ENCODE data around the gene LONP2. TPM values are rescaled to one million over a fixed set of nuclear protein-coding genes. Genes with fewer than 3 reads are reported as not detected.
A peak's percentile ranks its signal among the peaks of the same experiment; 100 is the strongest.

LONP2 gene
- total and polyA plus RNA-seq, 10 of the 15 experiments (the other 5 are each of a cell fraction or from before 2014, with no cell fraction given), result 8.3 to 48.0 (median 34.8) TPM

- TF ChIP-seq PKNOX1 (IDR thresholded peaks at IDR 0.05) (no peak), MYB (IDR thresholded peaks at IDR 0.05; ENCODE audit: borderline replicate concordance, low read depth, low read length) (no peak), ZBTB4 (CRISPR knock-in tag; IDR thresholded peaks at IDR 0.05) (no peak)
Observed at GRCh38 chr16:48204825-48205151, 39.3 kb upstream of the LONP2 start (continued).

GRCh38 chr16:48206594-48207242 is 37.4 kb upstream of the LONP2 start:
- FAIRE-seq, result no peak
- RAD21 ChIA-PET (ENCODE audit: unreplicated experiment), result no interaction called here
- no peaks in the 10 kb centered on the region for H3K79me2 ChIP-seq (ENCODE audit: control insufficient read depth, insufficient read depth, low read length)

More at GRCh38 chr16:48206594-48207242, 37.4 kb upstream of the LONP2 start:
- POLR2A ChIA-PET, result interaction anchor here (0.6 to 0.7 kb wide), 2 partner anchors 1182 to 1203 kb away, joined by 3 read pairs; no protein-coding TSS in a partner anchor
- Histone ChIP-seq H3K4me1 (ENCODE audit: control insufficient read depth, insufficient read depth, low read length) (no peaks in the 10 kb centered on the region), H3K36me3 (ENCODE audit: control insufficient read depth in 2 of 2, insufficient read depth in 2 of 2, low read length in 1 of 2) (no peaks in the 10 kb centered on the region), H3K9ac (ENCODE audit: control insufficient read depth, insufficient read depth, low read length) (no peak overlapping the region), H3K4me2 (ENCODE audit: control insufficient read depth, insufficient read depth) (no peak overlapping the region), H3K27ac (ENCODE audit: control insufficient read depth, insufficient read depth) (no peak overlapping the region), H4K20me1 (ENCODE audit: control insufficient read depth, insufficient read depth) (no peaks in the 10 kb centered on the region), H3K9me3 (replicated peaks; ENCODE audit: control insufficient read depth, insufficient read depth, low read length) (no peaks in the 10 kb centered on the region), H3K4me3 (no peak overlapping the region), H2AFZ (ENCODE audit: control insufficient read depth, low read depth, low read length) (no peak overlapping the region), H3K27me3 (replicated peaks in 1 of 2; ENCODE audit: control insufficient read depth in 2 of 2, insufficient read depth in 2 of 2, low read length in 1 of 2) (no peaks in the 10 kb centered on the region; a peak in 1 of 4 replicates)
- CTCF ChIA-PET, result interaction anchor here (0.9 to 1.0 kb wide), 2 partner anchors 26 to 32 kb away, joined by 3 read pairs; no protein-coding TSS in a partner anchor
- intact Hi-C loops (cut with micrococcal nuclease; ENCODE audit: unreplicated experiment), result no loop called here
- in situ Hi-C loops (cut with MboI), result no loop called here
- ATAC-seq, result peak; percentile 61
- WGBS (ENCODE audit: insufficient coverage, insufficient replicate concordance, low lambda C conversion rate, missing lambda C conversion rate), result 36% methylated on average over 8 of the region's 8 CpGs
- TF ChIP-seq BCL3 (IDR thresholded peaks at IDR 0.05; ENCODE audit: borderline replicate concordance, insufficient read depth, low read depth, low read length, poor library complexity, severe bottlenecking), result peak; percentile 80
- TF ChIP-seq NRF1 (conservative IDR thresholded peaks at IDR 0.05; ENCODE audit: low read depth, low read length), result no peak
- peak; percentile 53; the same call in 1 of the 2 replicates for TF ChIP-seq ESRRA (IDR thresholded peaks at IDR 0.05; ENCODE audit: low read length)
- no peak for TF ChIP-seq MYC (IDR thresholded peaks at IDR 0.05; ENCODE audit: insufficient read depth, insufficient read length, insufficient replicate concordance, low read length, severe bottlenecking)
- SMC1A ChIA-PET (ENCODE audit: uncharacterized antibody, unreplicated experiment), result interaction anchor here (1.5 kb wide), 1 partner anchor 24 kb away, joined by 3 read pairs; no protein-coding TSS in a partner anchor
- no TSS peak for BruUV-seq (replicated peaks)
- no peak for DNase-seq (ENCODE audit: low read depth, low spot score)
